SK-N-SH treated with all-trans-retinoic acid at 6 μM for 48 hours (cell line): Measurements from ENCODE around the gene CCDC57.

Experiments
- ATAC-seq: fragments of 200-7000 bp; cut with Tn5 transposase; 3 replicates; pipeline ENCODE4 v1.9.1; 2020; ENCODE audit warnings: mild to moderate bottlenecking, moderate library complexity
- ARNTL ChIP-seq: fragments of 450-650 bp; formaldehyde crosslinking; IDR thresholded peaks from 2 replicates; pipeline ENCODE4 v1.5.0; 2020; ENCODE audit warnings: low read depth, mild to moderate bottlenecking, moderate library complexity, borderline replicate concordance
- BACH2 ChIP-seq: fragments of 250-450 bp; sonication (Bioruptor Pico); IDR thresholded peaks from 2 replicates; pipeline ENCODE4 v1.9.0; 2021; ENCODE audit warnings: mild to moderate bottlenecking, borderline replicate concordance
- CSDC2 ChIP-seq: fragments of 250-450 bp; sonication (Bioruptor Pico); IDR thresholded peaks from 2 replicates; pipeline ENCODE4 v1.5.0; 2020; ENCODE audit warnings: mild to moderate bottlenecking, moderate library complexity
- CSRNP3 ChIP-seq: fragments of 250-450 bp; sonication (Bioruptor Pico); IDR thresholded peaks from 2 replicates; pipeline ENCODE4 v1.5.1; 2021; ENCODE audit warnings: mild to moderate bottlenecking, moderate library complexity
- ESRRG ChIP-seq: fragments of 250-450 bp; sonication (Bioruptor Pico); IDR thresholded peaks from 2 replicates; pipeline ENCODE4 v1.6.1; 2021; ENCODE audit warnings: mild to moderate bottlenecking
- GLIS3 ChIP-seq: fragments of 250-450 bp; sonication (Bioruptor Pico); IDR thresholded peaks from 2 replicates; pipeline ENCODE4 v1.5.0; 2020; ENCODE audit warnings: mild to moderate bottlenecking, moderate library complexity
- ISL1 ChIP-seq: fragments of 250-450 bp; sonication (Bioruptor Pico); IDR thresholded peaks from 2 replicates; pipeline ENCODE4 v2.1.2; 2022; ENCODE audit warnings: mild to moderate bottlenecking, moderate library complexity
- OSR1 ChIP-seq: fragments of 250-450 bp; sonication (Bioruptor Pico); IDR thresholded peaks from 2 replicates; pipeline ENCODE4 v1.8.0; 2022; ENCODE audit warnings: moderate library complexity, mild to moderate bottlenecking, inconsistent platforms
- POU6F1 ChIP-seq: fragments of 250-450 bp; sonication (Bioruptor Pico); IDR thresholded peaks from 2 replicates; pipeline ENCODE4 v1.8.0; 2021; ENCODE audit warnings: low read depth, mild to moderate bottlenecking, moderate library complexity, borderline replicate concordance
- PPARA ChIP-seq: fragments of 250-450 bp; sonication (Bioruptor Pico); IDR thresholded peaks from 2 replicates; pipeline ENCODE4 v1.5.0; 2020; ENCODE audit warnings: mild to moderate bottlenecking, borderline replicate concordance
- RARB ChIP-seq: fragments of 250-450 bp; sonication (Bioruptor Pico); IDR thresholded peaks from 2 replicates; pipeline ENCODE4 v1.8.0; 2021; ENCODE audit warnings: mild to moderate bottlenecking, moderate library complexity
- SNAI2 ChIP-seq: fragments of 250-450 bp; sonication (Bioruptor Pico); IDR thresholded peaks from 2 replicates; pipeline ENCODE4 v1.5.0; 2020; ENCODE audit warnings: mild to moderate bottlenecking, moderate library complexity
- TCF4 ChIP-seq: fragments of 250-450 bp; sonication (Bioruptor Pico); IDR thresholded peaks from 2 replicates; pipeline ENCODE4 v1.8.0; 2021; ENCODE audit warnings: mild to moderate bottlenecking, moderate library complexity, borderline replicate concordance
- TOX ChIP-seq: fragments of 250-450 bp; sonication (Bioruptor Pico); IDR thresholded peaks from 2 replicates; pipeline ENCODE4 v1.8.0; 2021; ENCODE audit warnings: mild to moderate bottlenecking, moderate library complexity, borderline replicate concordance
- ZC3H10 ChIP-seq: fragments of 250-450 bp; sonication (Bioruptor Pico); IDR thresholded peaks from 2 replicates; pipeline ENCODE4 v1.5.1; 2021; ENCODE audit warnings: mild to moderate bottlenecking, moderate library complexity
- ZFP3 ChIP-seq: fragments of 250-450 bp; sonication (Bioruptor Pico); IDR thresholded peaks from 2 replicates; pipeline ENCODE4 v1.5.0; 2020; ENCODE audit warnings: mild to moderate bottlenecking, moderate library complexity
- ZFP30 ChIP-seq: fragments of 450-650 bp; formaldehyde crosslinking; IDR thresholded peaks from 2 replicates; pipeline ENCODE4 v1.5.0; 2022; ENCODE audit warnings: mild to moderate bottlenecking, moderate library complexity
- ZNF565 ChIP-seq: fragments of 450-650 bp; formaldehyde crosslinking; conservative IDR thresholded peaks from 2 replicates; pipeline ENCODE4 v1.5.0; 2020; ENCODE audit warnings: low read depth, mild to moderate bottlenecking, moderate library complexity
- ZNF70 ChIP-seq: fragments of 450-650 bp; formaldehyde crosslinking; IDR thresholded peaks from 2 replicates; pipeline ENCODE4 v1.5.0; 2020; ENCODE audit warnings: mild to moderate bottlenecking, moderate library complexity
- ZNF8 ChIP-seq: fragments of 450-650 bp; formaldehyde crosslinking; IDR thresholded peaks from 2 replicates; pipeline ENCODE4 v1.5.0; 2020; ENCODE audit warnings: mild to moderate bottlenecking, moderate library complexity
- TF ChIP-seq, protein P1 (sequence below): fragments of 250-450 bp; sonication (Bioruptor Pico); IDR thresholded peaks from 2 replicates; pipeline ENCODE4 v1.8.0; 2020; ENCODE audit warnings: mild to moderate bottlenecking, moderate library complexity, borderline replicate concordance
- TF ChIP-seq, protein P2 (sequence below): fragments of 250-450 bp; sonication (Bioruptor Pico); IDR thresholded peaks from 2 replicates; pipeline ENCODE4 v1.5.0; 2020; ENCODE audit warnings: mild to moderate bottlenecking, moderate library complexity

Gene CCDC57

DNA sequence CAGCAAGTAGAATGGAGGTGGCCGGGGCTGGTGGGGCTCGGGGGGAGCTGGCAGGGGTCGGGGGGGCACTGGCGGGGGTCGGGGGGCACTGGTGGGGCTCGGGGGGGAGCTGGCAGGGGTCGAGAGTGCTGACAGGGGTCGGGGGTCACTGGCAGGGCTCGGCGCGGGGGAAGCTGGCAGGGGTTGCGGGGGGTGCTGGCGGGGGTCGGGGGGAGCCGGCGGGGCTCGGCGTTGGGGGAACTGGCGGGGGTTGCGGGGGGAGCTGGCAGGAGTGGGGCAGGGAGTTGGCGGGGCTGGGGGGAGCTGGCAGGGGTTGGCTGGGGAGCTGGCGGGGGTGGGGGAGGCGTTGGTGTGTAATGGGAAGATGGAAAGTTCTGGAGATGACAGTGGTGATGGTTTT is 25.1 kb downstream of the CCDC57 start:
- ATAC-seq, result no peak
- TF ChIP-seq, protein P1, sequence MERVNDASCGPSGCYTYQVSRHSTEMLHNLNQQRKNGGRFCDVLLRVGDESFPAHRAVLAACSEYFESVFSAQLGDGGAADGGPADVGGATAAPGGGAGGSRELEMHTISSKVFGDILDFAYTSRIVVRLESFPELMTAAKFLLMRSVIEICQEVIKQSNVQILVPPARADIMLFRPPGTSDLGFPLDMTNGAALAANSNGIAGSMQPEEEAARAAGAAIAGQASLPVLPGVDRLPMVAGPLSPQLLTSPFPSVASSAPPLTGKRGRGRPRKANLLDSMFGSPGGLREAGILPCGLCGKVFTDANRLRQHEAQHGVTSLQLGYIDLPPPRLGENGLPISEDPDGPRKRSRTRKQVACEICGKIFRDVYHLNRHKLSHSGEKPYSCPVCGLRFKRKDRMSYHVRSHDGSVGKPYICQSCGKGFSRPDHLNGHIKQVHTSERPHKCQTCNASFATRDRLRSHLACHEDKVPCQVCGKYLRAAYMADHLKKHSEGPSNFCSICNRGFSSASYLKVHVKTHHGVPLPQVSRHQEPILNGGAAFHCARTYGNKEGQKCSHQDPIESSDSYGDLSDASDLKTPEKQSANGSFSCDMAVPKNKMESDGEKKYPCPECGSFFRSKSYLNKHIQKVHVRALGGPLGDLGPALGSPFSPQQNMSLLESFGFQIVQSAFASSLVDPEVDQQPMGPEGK (CRISPR knock-in tag), result no peak

- ATAC-seq, result no peak
- no peak for TF ChIP-seq ZNF70 (CRISPR knock-in tag)
- no peak for TF ChIP-seq ISL1 (CRISPR knock-in tag)
- TF ChIP-seq TCF4, result no peak
- TF ChIP-seq OSR1 (CRISPR knock-in tag), result no peak
- no peak for TF ChIP-seq GLIS3 (CRISPR knock-in tag)
- TF ChIP-seq PPARA (CRISPR knock-in tag), result no peak
- no peak for TF ChIP-seq SNAI2 (CRISPR knock-in tag)
Measured at GRCh38 chr17:82186221-82186620, 26.4 kb downstream of the CCDC57 start.

DNA sequence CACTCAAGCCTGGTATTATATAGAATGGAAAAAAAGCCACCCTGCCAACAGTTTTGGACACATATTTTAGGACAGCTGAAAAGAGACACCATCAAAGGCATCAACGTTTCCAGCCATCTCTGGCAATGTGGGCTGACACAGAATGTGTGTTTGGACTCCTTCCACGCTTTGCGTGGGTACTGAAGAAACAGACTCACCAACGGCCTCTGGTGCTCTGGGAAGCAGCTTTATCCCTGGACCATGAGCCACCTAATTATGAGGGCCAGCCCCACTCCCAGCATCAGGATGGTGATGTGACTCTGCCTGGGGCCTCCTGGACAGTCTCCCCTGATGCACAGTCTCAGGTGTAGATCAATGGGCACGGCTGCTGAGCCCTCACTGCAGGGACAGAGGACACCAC is 27.9 kb downstream of the CCDC57 start:
- no peak for TF ChIP-seq ZNF8 (CRISPR knock-in tag)
- TF ChIP-seq, protein P2, sequence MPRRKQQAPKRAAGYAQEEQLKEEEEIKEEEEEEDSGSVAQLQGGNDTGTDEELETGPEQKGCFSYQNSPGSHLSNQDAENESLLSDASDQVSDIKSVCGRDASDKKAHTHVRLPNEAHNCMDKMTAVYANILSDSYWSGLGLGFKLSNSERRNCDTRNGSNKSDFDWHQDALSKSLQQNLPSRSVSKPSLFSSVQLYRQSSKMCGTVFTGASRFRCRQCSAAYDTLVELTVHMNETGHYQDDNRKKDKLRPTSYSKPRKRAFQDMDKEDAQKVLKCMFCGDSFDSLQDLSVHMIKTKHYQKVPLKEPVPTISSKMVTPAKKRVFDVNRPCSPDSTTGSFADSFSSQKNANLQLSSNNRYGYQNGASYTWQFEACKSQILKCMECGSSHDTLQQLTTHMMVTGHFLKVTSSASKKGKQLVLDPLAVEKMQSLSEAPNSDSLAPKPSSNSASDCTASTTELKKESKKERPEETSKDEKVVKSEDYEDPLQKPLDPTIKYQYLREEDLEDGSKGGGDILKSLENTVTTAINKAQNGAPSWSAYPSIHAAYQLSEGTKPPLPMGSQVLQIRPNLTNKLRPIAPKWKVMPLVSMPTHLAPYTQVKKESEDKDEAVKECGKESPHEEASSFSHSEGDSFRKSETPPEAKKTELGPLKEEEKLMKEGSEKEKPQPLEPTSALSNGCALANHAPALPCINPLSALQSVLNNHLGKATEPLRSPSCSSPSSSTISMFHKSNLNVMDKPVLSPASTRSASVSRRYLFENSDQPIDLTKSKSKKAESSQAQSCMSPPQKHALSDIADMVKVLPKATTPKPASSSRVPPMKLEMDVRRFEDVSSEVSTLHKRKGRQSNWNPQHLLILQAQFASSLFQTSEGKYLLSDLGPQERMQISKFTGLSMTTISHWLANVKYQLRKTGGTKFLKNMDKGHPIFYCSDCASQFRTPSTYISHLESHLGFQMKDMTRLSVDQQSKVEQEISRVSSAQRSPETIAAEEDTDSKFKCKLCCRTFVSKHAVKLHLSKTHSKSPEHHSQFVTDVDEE (CRISPR knock-in tag), result no peak
- TF ChIP-seq OSR1 (CRISPR knock-in tag), result no peak
- no peak for TF ChIP-seq RARB (CRISPR knock-in tag)
- no peak for TF ChIP-seq PPARA (CRISPR knock-in tag)
- no peak for TF ChIP-seq POU6F1
- TF ChIP-seq TCF4, result no peak
- TF ChIP-seq ARNTL (CRISPR knock-in tag), result no peak
- no peak for TF ChIP-seq BACH2 (CRISPR knock-in tag)
- no peak for TF ChIP-seq ISL1 (CRISPR knock-in tag)
- no peak for TF ChIP-seq ZFP30 (CRISPR knock-in tag)
- TF ChIP-seq ESRRG (CRISPR knock-in tag), result no peak
- TF ChIP-seq GLIS3 (CRISPR knock-in tag), result no peak
- no peak for TF ChIP-seq ZC3H10 (CRISPR knock-in tag)
- TF ChIP-seq CSDC2 (CRISPR knock-in tag), result no peak
- TF ChIP-seq SNAI2 (CRISPR knock-in tag), result no peak
- TF ChIP-seq CSRNP3 (CRISPR knock-in tag), result no peak
- no peak for TF ChIP-seq ZFP3
- no peak for TF ChIP-seq ZNF565

DNA sequence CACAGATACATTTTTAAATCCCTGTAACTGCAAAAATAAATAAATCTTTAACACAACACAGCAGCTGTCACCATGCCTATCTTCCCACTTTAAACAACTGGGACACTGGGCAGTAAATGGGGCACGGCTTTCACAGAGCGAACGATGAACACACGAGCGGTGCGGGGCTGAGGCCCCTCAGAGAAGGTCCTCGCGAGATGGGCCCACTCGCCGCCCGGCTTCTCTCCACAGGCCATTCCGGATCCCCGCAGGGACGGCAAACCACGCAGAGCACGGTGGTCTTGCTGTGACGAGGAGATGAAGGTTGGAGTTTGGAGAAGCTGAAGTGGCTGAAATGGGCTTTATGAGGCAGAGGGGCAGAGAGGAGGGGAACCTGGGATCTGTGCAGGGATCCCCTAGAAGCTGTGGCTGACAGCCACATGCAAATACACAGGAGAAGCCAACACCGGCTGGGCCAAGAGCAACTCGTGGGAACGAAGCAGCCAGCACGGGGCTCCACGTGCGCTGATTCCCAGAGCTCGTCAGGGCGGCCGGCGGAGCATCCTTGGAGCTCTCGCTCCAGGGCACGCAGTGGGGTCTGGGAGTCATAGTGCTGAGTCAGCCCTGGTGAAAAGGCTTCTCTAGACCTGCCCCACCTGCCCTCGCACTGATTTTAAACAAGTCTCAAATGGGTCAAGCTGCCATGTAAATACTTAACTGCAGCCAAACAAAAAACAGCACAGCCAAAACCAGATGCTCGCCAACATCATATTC is 31.7 kb downstream of the CCDC57 start:
- ATAC-seq, result no peak
- TF ChIP-seq, protein P2 (CRISPR knock-in tag), result no peak
- TF ChIP-seq OSR1 (CRISPR knock-in tag) (no peak), BACH2 (CRISPR knock-in tag) (no peak), ZC3H10 (CRISPR knock-in tag) (no peak), TOX (CRISPR knock-in tag) (no peak), ZFP3 (no peak), ZNF565 (no peak), ZNF8 (CRISPR knock-in tag) (no peak)
- TF ChIP-seq, protein P1 (CRISPR knock-in tag), result no peak

More for the DNA sequence above, 27.9 kb downstream of the CCDC57 start:
- no peak for ATAC-seq
